CD4-positive, alpha-beta T cell (primary cell): ENCODE results near the gene CTRB2. TPM values are rescaled to one million over a fixed set of nuclear protein-coding genes. Genes with fewer than 3 reads are reported as not detected.

Experiments
- ATAC-seq: fragments of 200-7000 bp; cut with Tn5 transposase; one replicate; pipeline ENCODE4 v1.10.0; 2022; ENCODE audit warnings: mild to moderate bottlenecking; ENCODE audit not compliant: poor library complexity
- CTCF ChIA-PET: fragments of 350-600 bp; sonication (Branson Sonifier 250); formaldehyde crosslinking; loops from one replicate; lab custom pipeline; 2021; ENCODE audit warnings: antibody characterized with exemption, inconsistent platforms; lab: Charles Lee
- POLR2A ChIA-PET: fragments of 350-600 bp; sonication (Branson Sonifier 250); formaldehyde crosslinking; loops from one replicate; lab custom pipeline; 2021; ENCODE audit warnings: antibody characterized with exemption, inconsistent platforms; lab: Charles Lee
- DNase-seq, 14 experiments: peaks; one replicate each; pipeline ENCODE4 v3.0.0-alpha.2; 2013 to 2020; ENCODE audit warnings: mixed read lengths in 2 of 14
- H3K27ac ChIP-seq, 2 donors: one replicate each; pipeline versions ENCODE4 v1.5.1 to v1.7.0; 2013; ENCODE audit warnings: low read length in 2 of 2, low read depth in 1 of 2, mild to moderate bottlenecking in 1 of 2
- H3K27me3 ChIP-seq, 2 experiments: 1 replicate in 1 of 2; 2 replicates in 1 of 2; pipeline versions ENCODE4 v1.6.1 to v1.7.0; 2013; ENCODE audit warnings: low read length in 2 of 2, control low read depth in 1 of 2, mild to moderate bottlenecking in 1 of 2, moderate library complexity in 1 of 2; ENCODE audit not compliant: insufficient read depth in 2 of 2, control insufficient read depth in 1 of 2
- H3K36me3 ChIP-seq: one replicate; pipeline ENCODE4 v1.6.1; 2013; ENCODE audit warnings: low read length, control low read depth; ENCODE audit not compliant: insufficient read depth
- H3K4me1 ChIP-seq: one replicate; pipeline ENCODE4 v1.6.1; 2013; ENCODE audit warnings: low read length, control low read depth; ENCODE audit not compliant: insufficient read depth
- H3K4me3 ChIP-seq: one replicate; pipeline ENCODE4 v1.5.1; 2013; ENCODE audit warnings: mild to moderate bottlenecking, low read length, moderate library complexity
- H3K9me3 ChIP-seq, 2 experiments: 1 replicate in 1 of 2; 2 replicates in 1 of 2; pipeline versions ENCODE4 v1.6.1 to v1.7.0; 2013; ENCODE audit warnings: low read length in 2 of 2, mild to moderate bottlenecking in 2 of 2, control low read depth in 1 of 2, moderate library complexity in 1 of 2; ENCODE audit not compliant: control insufficient read depth in 1 of 2, insufficient read depth in 1 of 2
- H3K27ac Mint-ChIP-seq: one replicate; pipeline ENCODE4 v1.8.0; 2020; ENCODE audit warnings: mixed read lengths
- H3K27me3 Mint-ChIP-seq: one replicate; pipeline ENCODE4 v1.8.0; 2021; ENCODE audit warnings: mixed read lengths
- H3K36me3 Mint-ChIP-seq: one replicate; pipeline ENCODE4 v1.8.0; 2021; ENCODE audit warnings: low read depth, mixed read lengths
- H3K4me1 Mint-ChIP-seq: one replicate; pipeline ENCODE4 v1.8.0; 2021; ENCODE audit warnings: low read depth, mixed read lengths
- H3K4me3 Mint-ChIP-seq: one replicate; pipeline ENCODE4 v1.8.0; 2020; ENCODE audit warnings: mild to moderate bottlenecking, mixed read lengths
- H3K9me3 Mint-ChIP-seq: one replicate; pipeline ENCODE4 v1.8.0; 2020; ENCODE audit warnings: mixed read lengths
- intact Hi-C, 2 experiments: fragments of 100-400 bp; cut with DNase I in 1 of 2; cut with micrococcal nuclease in 1 of 2; formaldehyde crosslinking; loops; one replicate each; pipeline versions ENCODE4 v1.15.1 to v1.9.0; 2023 to 2025; cut with DNase I, micrococcal nuclease
- total RNA-seq, 174 experiments: library from RNA in 2 of 174; stranded (reverse) in 2 of 174; gene quantifications; one replicate each; pipeline ENCODE4 v1.2.3 and lab custom pipeline; 2021 to 2026
- TF ChIP-seq, protein P1 (sequence below): fragments of 200-600 bp; IDR thresholded peaks from one replicate; pipeline ENCODE4 v1.8.0; 2022; ENCODE audit warnings: antibody characterized with exemption, mild to moderate bottlenecking

The CTRB2 gene
- total RNA-seq, 2 experiments from 2014 or later: not detected

- Histone ChIP-seq H3K27me3 (peaks cover 4 to 7% of the 10 kb centered on the region in 2 experiments), H3K36me3 (no peaks in the 10 kb centered on the region), H3K9me3 (peaks cover 0 to 3% of the 10 kb centered on the region in 2 experiments), H3K4me1 (no peaks in the 10 kb centered on the region), H3K4me3 (no peak overlapping the region), H3K27ac (no peak overlapping the region)
- ChIA-PET POLR2A (no interaction called here), CTCF (no interaction called here)
- DNase-seq (no peak), ATAC-seq (no peak)
- Mint-ChIP-seq H3K27ac (no peak overlapping the region), H3K4me1 (no peaks in the 10 kb centered on the region), H3K4me3 (no peak overlapping the region), H3K36me3 (no peaks in the 10 kb centered on the region), H3K27me3 (peaks cover 25% of the 10 kb centered on the region), H3K9me3 (no peaks in the 10 kb centered on the region)
- TF ChIP-seq, protein P1, sequence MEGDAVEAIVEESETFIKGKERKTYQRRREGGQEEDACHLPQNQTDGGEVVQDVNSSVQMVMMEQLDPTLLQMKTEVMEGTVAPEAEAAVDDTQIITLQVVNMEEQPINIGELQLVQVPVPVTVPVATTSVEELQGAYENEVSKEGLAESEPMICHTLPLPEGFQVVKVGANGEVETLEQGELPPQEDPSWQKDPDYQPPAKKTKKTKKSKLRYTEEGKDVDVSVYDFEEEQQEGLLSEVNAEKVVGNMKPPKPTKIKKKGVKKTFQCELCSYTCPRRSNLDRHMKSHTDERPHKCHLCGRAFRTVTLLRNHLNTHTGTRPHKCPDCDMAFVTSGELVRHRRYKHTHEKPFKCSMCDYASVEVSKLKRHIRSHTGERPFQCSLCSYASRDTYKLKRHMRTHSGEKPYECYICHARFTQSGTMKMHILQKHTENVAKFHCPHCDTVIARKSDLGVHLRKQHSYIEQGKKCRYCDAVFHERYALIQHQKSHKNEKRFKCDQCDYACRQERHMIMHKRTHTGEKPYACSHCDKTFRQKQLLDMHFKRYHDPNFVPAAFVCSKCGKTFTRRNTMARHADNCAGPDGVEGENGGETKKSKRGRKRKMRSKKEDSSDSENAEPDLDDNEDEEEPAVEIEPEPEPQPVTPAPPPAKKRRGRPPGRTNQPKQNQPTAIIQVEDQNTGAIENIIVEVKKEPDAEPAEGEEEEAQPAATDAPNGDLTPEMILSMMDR: no peak
- intact Hi-C loops: loop anchor here in 1 of 2 experiments (10.0 kb wide), 1 partner anchor 1981 kb away; no protein-coding TSS in a partner anchor
Observed at GRCh38 chr16:75193730-75194444, 13.1 kb downstream of the CTRB2 start.

- Mint-ChIP-seq H3K36me3 (no peaks in the 10 kb centered on the region), H3K4me1 (no peaks in the 10 kb centered on the region), H3K27ac (no peak overlapping the region), H3K4me3 (no peak overlapping the region), H3K27me3 (peaks cover 22% of the 10 kb centered on the region), H3K9me3 (no peaks in the 10 kb centered on the region)
- DNase-seq: no peak
- ChIA-PET POLR2A (no interaction called here), CTCF (no interaction called here)
- Histone ChIP-seq H3K4me3 (no peak overlapping the region), H3K9me3 (peaks cover 0 to 3% of the 10 kb centered on the region in 2 experiments), H3K36me3 (no peaks in the 10 kb centered on the region), H3K27me3 (peaks cover 4 to 7% of the 10 kb centered on the region in 2 experiments), H3K27ac (no peak overlapping the region), H3K4me1 (no peaks in the 10 kb centered on the region)
- TF ChIP-seq, protein P1: no peak
- intact Hi-C loops: loop anchor here in 1 of 2 experiments (10.0 kb wide), 1 partner anchor 1982 kb away; no protein-coding TSS in a partner anchor
- ATAC-seq: no peak
Observed at GRCh38 chr16:75193265-75193650, 13.7 kb downstream of the CTRB2 start.

- H3K9me3 ChIP-seq: peaks cover 0 to 3% of the 10 kb centered on the region in 2 experiments
- no peak overlapping the region for H3K27ac Mint-ChIP-seq
- no peak overlapping the region for H3K27ac ChIP-seq
- H3K4me3 ChIP-seq: no peak overlapping the region
- peaks cover 17% of the 10 kb centered on the region for H3K27me3 Mint-ChIP-seq
- H3K9me3 Mint-ChIP-seq: no peaks in the 10 kb centered on the region
- no peaks in the 10 kb centered on the region for H3K36me3 ChIP-seq
- ChIA-PET POLR2A (no interaction called here), CTCF (no interaction called here)
- no peak overlapping the region for H3K4me3 Mint-ChIP-seq
- intact Hi-C loops: loop anchor here in 1 of 2 experiments (10.0 kb wide), 1 partner anchor 1982 kb away; no protein-coding TSS in a partner anchor
- no peaks in the 10 kb centered on the region for H3K4me1 Mint-ChIP-seq
- ATAC-seq (no peak), DNase-seq (no peak)
- H3K27me3 ChIP-seq: peaks cover under 1 to 6% of the 10 kb centered on the region in 2 experiments
- TF ChIP-seq, protein P1: no peak
- H3K4me1 ChIP-seq: no peaks in the 10 kb centered on the region
- H3K36me3 Mint-ChIP-seq: no peaks in the 10 kb centered on the region
Observed at GRCh38 chr16:75192606-75193264, 14.2 kb downstream of the CTRB2 start.
